ENCODE measurements around the gene FHIT. TPM values are rescaled to one million over a fixed set of nuclear protein-coding genes. Genes with fewer than 3 reads are reported as not detected.

The FHIT gene
- total RNA-seq, 4 donors from 2014 or later, result 0.72 to 5.2 (median 2.1) TPM

- TF ChIP-seq POLR2A (IDR thresholded peaks at IDR 0.05), result no peak
- TF ChIP-seq, protein P1, sequence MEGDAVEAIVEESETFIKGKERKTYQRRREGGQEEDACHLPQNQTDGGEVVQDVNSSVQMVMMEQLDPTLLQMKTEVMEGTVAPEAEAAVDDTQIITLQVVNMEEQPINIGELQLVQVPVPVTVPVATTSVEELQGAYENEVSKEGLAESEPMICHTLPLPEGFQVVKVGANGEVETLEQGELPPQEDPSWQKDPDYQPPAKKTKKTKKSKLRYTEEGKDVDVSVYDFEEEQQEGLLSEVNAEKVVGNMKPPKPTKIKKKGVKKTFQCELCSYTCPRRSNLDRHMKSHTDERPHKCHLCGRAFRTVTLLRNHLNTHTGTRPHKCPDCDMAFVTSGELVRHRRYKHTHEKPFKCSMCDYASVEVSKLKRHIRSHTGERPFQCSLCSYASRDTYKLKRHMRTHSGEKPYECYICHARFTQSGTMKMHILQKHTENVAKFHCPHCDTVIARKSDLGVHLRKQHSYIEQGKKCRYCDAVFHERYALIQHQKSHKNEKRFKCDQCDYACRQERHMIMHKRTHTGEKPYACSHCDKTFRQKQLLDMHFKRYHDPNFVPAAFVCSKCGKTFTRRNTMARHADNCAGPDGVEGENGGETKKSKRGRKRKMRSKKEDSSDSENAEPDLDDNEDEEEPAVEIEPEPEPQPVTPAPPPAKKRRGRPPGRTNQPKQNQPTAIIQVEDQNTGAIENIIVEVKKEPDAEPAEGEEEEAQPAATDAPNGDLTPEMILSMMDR (IDR thresholded peaks at IDR 0.05 in 4 of 5, conservative IDR thresholded peaks at IDR 0.05 in 1 of 5), result no peak
- Histone ChIP-seq H3K4me1 (no peaks in the 10 kb centered on the region), H3K36me3 (no peaks in the 10 kb centered on the region), H3K4me3 (no peak overlapping the region), H3K27ac (no peak overlapping the region), H3K9me3 (no peaks in the 10 kb centered on the region), H3K27me3 (no peaks in the 10 kb centered on the region)
- intact Hi-C loops (cut with DNase I; ENCODE audit: low total_unique reads) (no loop called here), in situ Hi-C loops (cut with MboI; ENCODE audit: low sequenced_read_pairs in 4 of 4) (no loop called here)
- no peak for ATAC-seq
- no peak for DNase-seq
Measured at GRCh38 chr3:59831394-59831793, 1419.9 kb downstream of the FHIT start.

DNA sequence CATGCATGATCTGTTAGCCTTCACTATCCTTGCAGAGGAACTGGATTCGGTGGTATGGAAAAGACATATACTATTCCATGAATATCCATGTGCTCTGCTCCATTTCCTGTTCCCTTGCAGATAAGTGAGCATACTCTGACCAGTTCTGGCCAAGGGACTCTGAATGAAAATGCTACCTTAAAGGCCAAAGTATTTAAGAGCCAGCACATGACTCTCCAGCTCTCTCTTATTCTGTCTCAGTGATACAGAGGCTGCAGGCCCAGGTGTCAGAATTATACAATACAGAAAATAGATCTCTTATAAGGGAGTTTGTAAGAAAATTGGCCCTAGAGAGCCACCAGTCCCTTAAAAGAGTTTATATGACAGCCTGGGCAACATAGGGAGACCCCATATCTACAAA, 1421.7 kb downstream of the FHIT start:
- Histone ChIP-seq H3K27me3 (no peaks in the 10 kb centered on the region), H3K4me3 (no peak overlapping the region), H3K9me3 (no peaks in the 10 kb centered on the region), H3K36me3 (no peaks in the 10 kb centered on the region), H3K27ac (no peak overlapping the region), H3K4me1 (no peaks in the 10 kb centered on the region)
- intact Hi-C loops (cut with DNase I; ENCODE audit: low total_unique reads), result no loop called here
- DNase-seq, result no peak
- TF ChIP-seq, protein P1 (IDR thresholded peaks at IDR 0.05 in 4 of 5, conservative IDR thresholded peaks at IDR 0.05 in 1 of 5), result no peak
- no peak for TF ChIP-seq POLR2A (IDR thresholded peaks at IDR 0.05)
- in situ Hi-C loops (cut with MboI; ENCODE audit: low sequenced_read_pairs in 4 of 4), result no loop called here
- no peak for ATAC-seq

GRCh38 chr3:59824876-59825275, 1426.4 kb downstream of the FHIT start:
- Histone ChIP-seq H3K4me3 (no peak overlapping the region), H3K27ac (no peak overlapping the region), H3K27me3 (no peaks in the 10 kb centered on the region), H3K9me3 (no peaks in the 10 kb centered on the region), H3K36me3 (no peaks in the 10 kb centered on the region), H3K4me1 (no peaks in the 10 kb centered on the region)
- ATAC-seq (no peak), DNase-seq (no peak)
- in situ Hi-C loops (cut with MboI; ENCODE audit: low sequenced_read_pairs in 4 of 4) (no loop called here), intact Hi-C loops (cut with DNase I; ENCODE audit: low total_unique reads) (no loop called here)
- TF ChIP-seq, protein P1 (IDR thresholded peaks at IDR 0.05 in 4 of 5, conservative IDR thresholded peaks at IDR 0.05 in 1 of 5), result no peak
- TF ChIP-seq POLR2A (IDR thresholded peaks at IDR 0.05), result no peak

DNA sequence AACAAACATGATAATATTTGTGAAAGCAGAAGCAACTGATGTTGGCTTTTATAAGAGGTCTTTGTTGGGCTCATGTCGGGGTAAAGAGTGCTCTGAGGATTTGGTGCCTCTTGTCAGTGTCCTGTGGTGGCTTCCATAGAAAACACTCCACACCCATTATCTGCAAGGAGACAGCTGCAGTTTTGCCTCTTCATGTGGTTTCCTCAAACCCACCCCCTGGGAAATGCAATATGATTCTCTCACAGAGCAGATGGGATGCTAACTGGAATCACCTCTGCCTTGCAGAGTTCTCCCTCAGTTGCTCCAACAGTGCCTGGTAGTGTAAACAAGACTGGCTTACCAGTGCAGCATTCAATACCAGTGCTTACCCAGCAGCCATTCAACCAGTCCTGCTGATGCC, 1430.0 kb downstream of the FHIT start:
- no peaks in the 10 kb centered on the region for H3K9me3 ChIP-seq
- no peak for DNase-seq
- intact Hi-C loops (cut with DNase I; ENCODE audit: low total_unique reads) (no loop called here), in situ Hi-C loops (cut with MboI; ENCODE audit: low sequenced_read_pairs in 4 of 4) (no loop called here)
- H3K36me3 ChIP-seq, result no peaks in the 10 kb centered on the region
- no peaks in the 10 kb centered on the region for H3K27me3 ChIP-seq
- no peak overlapping the region for H3K4me3 ChIP-seq
- TF ChIP-seq POLR2A (IDR thresholded peaks at IDR 0.05), result no peak
- TF ChIP-seq, protein P1 (IDR thresholded peaks at IDR 0.05 in 4 of 5, conservative IDR thresholded peaks at IDR 0.05 in 1 of 5), result no peak
- ATAC-seq, result no peak
- H3K27ac ChIP-seq, result no peak overlapping the region
- H3K4me1 ChIP-seq, result peaks cover 10 to 22% of the 10 kb centered on the region in 2 donors

- no peak overlapping the region for H3K4me3 ChIP-seq
- no peak overlapping the region for H3K27ac ChIP-seq
- no peaks in the 10 kb centered on the region for H3K36me3 ChIP-seq
- H3K27me3 ChIP-seq, result no peaks in the 10 kb centered on the region
- peaks cover 10 to 25% of the 10 kb centered on the region in 2 donors for H3K4me1 ChIP-seq
- H3K9me3 ChIP-seq, result no peaks in the 10 kb centered on the region
- DNase-seq (no peak), ATAC-seq (no peak)
- TF ChIP-seq, protein P1 (IDR thresholded peaks at IDR 0.05 in 4 of 5, conservative IDR thresholded peaks at IDR 0.05 in 1 of 5), result no peak
- TF ChIP-seq POLR2A (IDR thresholded peaks at IDR 0.05), result no peak
- intact Hi-C loops (cut with DNase I; ENCODE audit: low total_unique reads), result no loop called here
- in situ Hi-C loops (cut with MboI; ENCODE audit: low sequenced_read_pairs in 4 of 4), result no loop called here
Measured at GRCh38 chr3:59820352-59820934, 1430.8 kb downstream of the FHIT start.
